ENCODE measurements around the gene PTP4A2. TPM values are rescaled to one million over a fixed set of nuclear protein-coding genes. Genes with fewer than 3 reads are reported as not detected.

The PTP4A2 gene
- total RNA-seq, 2 experiments from 2014 or later, result 334 to 347 TPM

DNA sequence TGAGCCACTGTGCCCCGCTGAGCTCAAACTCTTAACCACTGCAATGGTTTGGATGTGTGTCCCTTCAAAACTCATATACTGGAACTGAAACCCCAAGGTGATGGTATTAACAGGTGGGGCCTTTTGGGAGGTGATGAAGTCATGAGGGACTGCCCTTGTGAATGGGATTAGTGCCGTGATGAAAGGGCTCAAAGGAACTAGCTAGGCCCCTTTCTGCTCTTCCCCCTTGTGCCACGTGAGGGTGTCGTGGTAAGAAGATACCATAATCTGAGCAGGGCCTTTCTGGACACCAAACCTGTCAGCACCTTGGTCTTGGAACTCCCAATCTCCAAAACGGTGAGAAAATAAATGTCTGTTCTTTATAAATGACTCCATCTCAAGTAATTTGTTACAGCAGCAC lies 76.8 kb downstream of the PTP4A2 start:
- Mint-ChIP-seq H3K36me3 (ENCODE audit: low read depth) (no peaks in the 10 kb centered on the region), H3K27ac (no peak overlapping the region), H3K4me1 (peaks cover 1% of the 10 kb centered on the region), H3K9me3 (no peaks in the 10 kb centered on the region), H3K27me3 (no peaks in the 10 kb centered on the region), H3K4me3 (no peak overlapping the region)
- CTCF ChIA-PET, result no interaction called here
- no peak for DNase-seq
- POLR2A ChIA-PET, result interaction anchor here (0.7 kb wide), 1 partner anchor 48 kb away, joined by 4 read pairs; no protein-coding TSS in a partner anchor

- no peaks in the 10 kb centered on the region for H3K36me3 Mint-ChIP-seq (ENCODE audit: low read depth)
- no peak overlapping the region for H3K27ac Mint-ChIP-seq
- DNase-seq, result no peak
- CTCF ChIA-PET, result interaction anchor here (0.6 to 2.0 kb wide), 5 partner anchors 11 to 441 kb away, joined by 3 to 5 read pairs (median 3); no protein-coding TSS in a partner anchor
- no peaks in the 10 kb centered on the region for H3K4me1 Mint-ChIP-seq
- H3K9me3 Mint-ChIP-seq, result no peaks in the 10 kb centered on the region
- H3K27me3 Mint-ChIP-seq, result no peaks in the 10 kb centered on the region
- no peak overlapping the region for H3K4me3 Mint-ChIP-seq
- POLR2A ChIA-PET, result no interaction called here
Measured at GRCh38 chr1:31860581-31860980, 77.6 kb downstream of the PTP4A2 start.

- Mint-ChIP-seq H3K4me3 (no peak overlapping the region), H3K27me3 (no peaks in the 10 kb centered on the region), H3K9me3 (no peaks in the 10 kb centered on the region), H3K36me3 (ENCODE audit: low read depth) (no peaks in the 10 kb centered on the region), H3K27ac (no peak overlapping the region), H3K4me1 (no peaks in the 10 kb centered on the region)
- no peak for DNase-seq
- ChIA-PET CTCF (interaction anchor here (0.6 to 2.0 kb wide), 9 partner anchors 11 to 445 kb away, joined by 3 to 5 read pairs (median 3); no protein-coding TSS in a partner anchor), POLR2A (no interaction called here)
Measured at GRCh38 chr1:31859719-31860118, 78.4 kb downstream of the PTP4A2 start.

- DNase-seq, result no peak
- ChIA-PET CTCF (interaction anchor here (0.6 to 2.0 kb wide), 5 partner anchors 10 to 446 kb away, joined by 3 to 5 read pairs (median 4); no protein-coding TSS in a partner anchor), POLR2A (no interaction called here)
- Mint-ChIP-seq H3K9me3 (no peaks in the 10 kb centered on the region), H3K4me3 (no peak overlapping the region), H3K36me3 (ENCODE audit: low read depth) (no peaks in the 10 kb centered on the region), H3K4me1 (no peaks in the 10 kb centered on the region), H3K27ac (no peak overlapping the region), H3K27me3 (no peaks in the 10 kb centered on the region)
Measured at GRCh38 chr1:31859044-31859443, 79.1 kb downstream of the PTP4A2 start.

DNA sequence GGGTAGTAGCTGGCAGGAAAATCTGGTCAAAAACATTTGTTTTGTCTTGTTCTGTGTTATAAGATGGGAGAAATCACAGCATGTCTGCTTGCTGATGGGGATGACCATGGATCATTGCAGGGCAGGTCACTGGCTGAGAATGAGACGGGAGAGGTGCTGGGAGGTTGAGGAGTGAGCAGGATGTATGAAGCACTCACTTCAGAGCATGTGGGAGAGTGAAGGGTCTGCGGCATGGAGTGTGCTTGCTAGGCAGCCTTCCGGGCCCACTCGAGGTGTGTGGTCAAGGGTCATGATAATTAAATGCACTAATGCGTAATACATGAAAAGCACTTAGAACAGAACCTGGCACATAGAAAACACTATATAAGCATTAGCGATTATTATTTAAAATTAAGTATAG lies 80.3 kb downstream of the PTP4A2 start:
- H3K4me3 Mint-ChIP-seq, result no peak overlapping the region
- H3K27me3 Mint-ChIP-seq, result no peaks in the 10 kb centered on the region
- H3K4me1 Mint-ChIP-seq, result no peaks in the 10 kb centered on the region
- no peaks in the 10 kb centered on the region for H3K36me3 Mint-ChIP-seq (ENCODE audit: low read depth)
- DNase-seq, result no peak
- no peaks in the 10 kb centered on the region for H3K9me3 Mint-ChIP-seq
- ChIA-PET POLR2A (no interaction called here), CTCF (no interaction called here)
- no peak overlapping the region for H3K27ac Mint-ChIP-seq

Other genes with a start within 250 kb of the PTP4A2 start
- gene COL16A1, start 234.4 kb downstream of the PTP4A2 start, total RNA-seq, result not detected
- gene ADGRB2, start 174.0 kb downstream of the PTP4A2 start, total RNA-seq, result under 1 TPM; 0.27 to 0.31 TPM
- gene SPOCD1, start 122.3 kb downstream of the PTP4A2 start, total RNA-seq, result under 1 TPM; 0.08 to 0.25 TPM
- 100 to 1,000 TPM; 174 to 183 TPM for gene KHDRBS1, start 75.5 kb upstream of the PTP4A2 start, total RNA-seq
- gene TMEM39B, start 134.6 kb upstream of the PTP4A2 start, total RNA-seq, result 10 to 100 TPM; 30.4 to 36.3 TPM
- gene KPNA6, start 169.7 kb upstream of the PTP4A2 start, total RNA-seq, result 10 to 100 TPM; 64.8 to 64.9 TPM
- gene TXLNA, start 241.3 kb upstream of the PTP4A2 start, total RNA-seq, result 10 to 100 TPM; 64.1 to 65.8 TPM